Retinal pigment epithelial cell (primary cell): ENCODE results near the gene ENPP5.
"Not testable (repeated sequence)": the region's sequence is repeated elsewhere in the genome, so short reads cannot be mapped to it uniquely, and the experiment has no call there.

Experiments
- DNase-seq: peaks from one replicate; pipeline ENCODE4 v3.0.0-alpha.2; 2010; ENCODE audit warnings: low read depth
- H3K4me3 ChIP-seq: 2 replicates; pipeline ENCODE4 v1.5.1; 2011; ENCODE audit warnings: mild to moderate bottlenecking, low read length, control low read depth, moderate library complexity
- CTCF ChIP-seq: conservative IDR thresholded peaks from 2 replicates; pipeline ENCODE4 v1.5.1; 2011; ENCODE audit warnings: low read depth, low read length, control low read depth, inconsistent platforms

Gene ENPP5

GRCh38 chr6:46134216-46134615 lies 36.6 kb downstream of the ENPP5 start:
- DNase-seq, result no peak
- TF ChIP-seq CTCF, result no peak

GRCh38 chr6:46131291-46131690 lies 39.5 kb downstream of the ENPP5 start:
- not testable (repeated sequence) for H3K4me3 ChIP-seq, DNase-seq

More at GRCh38 chr6:46134216-46134615, 36.6 kb downstream of the ENPP5 start:
- no peak overlapping the region for H3K4me3 ChIP-seq

GRCh38 chr6:46130666-46131065 lies 40.1 kb downstream of the ENPP5 start:
- no peak for TF ChIP-seq CTCF
- peak overlapping the region; percentile 65 for H3K4me3 ChIP-seq
- no peak for DNase-seq

- peak within 1 kb of the TSS; percentile 65 for H3K4me3 ChIP-seq
- DNase-seq, result peak; percentile 79
- no peak for TF ChIP-seq CTCF
Observed at GRCh38 chr6:46129629-46130511, 40.9 kb downstream of the ENPP5 start, which contains the start of gene ENPP4. TSS of gene ENPP4 (plus strand) at chr6:46129989. CDS start at chr6:46139584, 9,595 bp downstream.

DNA sequence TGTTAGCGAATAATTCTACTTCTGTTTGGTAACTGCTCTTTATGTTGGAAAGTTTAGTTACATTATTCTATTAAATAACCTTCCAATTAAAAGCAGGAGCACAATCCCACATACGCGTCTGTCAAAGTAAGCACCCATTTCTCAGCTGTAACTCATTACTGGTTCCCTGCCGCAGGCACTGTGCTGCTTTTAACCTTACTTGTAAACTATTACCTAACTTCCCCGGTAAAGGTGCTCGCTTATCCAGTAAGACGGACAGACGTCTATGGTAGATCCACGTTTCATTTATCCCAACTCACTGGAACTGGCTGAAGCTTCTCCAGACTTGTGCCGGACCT lies 41.5 kb downstream of the ENPP5 start:
- no peak for DNase-seq
- H3K4me3 ChIP-seq, result peak overlapping the region; percentile 65
- TF ChIP-seq CTCF, result no peak

DNA sequence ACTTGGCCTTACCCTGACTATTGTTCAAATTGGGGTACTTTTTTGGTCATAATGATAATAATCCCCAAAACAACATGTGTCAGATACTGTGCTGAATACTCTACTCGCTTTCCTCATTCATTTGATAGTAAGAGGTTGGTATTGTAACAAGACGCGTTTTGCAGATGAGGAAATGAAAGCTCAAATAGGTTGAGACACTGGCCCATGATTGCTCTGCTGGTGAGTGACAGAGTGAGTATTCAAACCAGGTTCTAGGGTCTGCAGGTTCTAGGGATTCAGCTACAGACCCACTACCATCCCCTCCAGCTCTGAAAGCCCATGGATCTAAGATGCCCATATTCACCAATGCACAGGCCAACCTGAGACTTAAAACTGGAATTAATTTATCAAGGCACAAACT lies 42.3 kb downstream of the ENPP5 start:
- TF ChIP-seq CTCF, result no peak
- no peak overlapping the region for H3K4me3 ChIP-seq

GRCh38 chr6:46119679-46120078 lies 51.1 kb downstream of the ENPP5 start:
- not testable (repeated sequence) for DNase-seq, H3K4me3 ChIP-seq

More for the DNA sequence above, 42.3 kb downstream of the ENPP5 start:
- no peak for DNase-seq

- TF ChIP-seq CTCF, result no peak
- no peak overlapping the region for H3K4me3 ChIP-seq
- no peak for DNase-seq
Observed at GRCh38 chr6:46118836-46119235, 51.9 kb downstream of the ENPP5 start.
